Prostate gland (tissue), 2 donors: Measurements from ENCODE around the gene COL15A1. TPM values are rescaled to one million over a fixed set of nuclear protein-coding genes. Genes with fewer than 3 reads are reported as not detected.

Source experiments
- DNase-seq: peaks from one replicate; pipeline ENCODE4 v3.0.0-alpha.2; 2019; ENCODE audit warnings: low spot score
- H3K27ac ChIP-seq, 2 donors: fragments of 200-600 bp; sonication (generic); 2 replicates each; pipeline ENCODE4 v1.5.1; 2017 to 2019
- H3K27me3 ChIP-seq: fragments of 200-600 bp; sonication (generic); replicated peaks from 2 replicates; pipeline ENCODE4 v1.5.1; 2019; ENCODE audit not compliant: insufficient read depth
- H3K36me3 ChIP-seq, 2 donors: fragments of 200-600 bp; sonication (generic); 1 replicate in 1 of 2; 2 replicates in 1 of 2; pipeline versions ENCODE4 v1.5.1 to v1.8.1; 2017 to 2019
- H3K4me1 ChIP-seq: fragments of 200-600 bp; sonication (generic); replicated peaks from 2 replicates; pipeline ENCODE4 v1.5.1; 2019
- H3K4me3 ChIP-seq, 2 donors: fragments of 200-600 bp; sonication (generic); 2 replicates each; pipeline ENCODE4 v1.5.1; 2017 to 2019
- H3K9me3 ChIP-seq: fragments of 200-600 bp; sonication (generic); 2 replicates; pipeline ENCODE4 v1.5.1; 2017
- POLR2A ChIP-seq: fragments of 450-650 bp; IDR thresholded peaks from one replicate; pipeline ENCODE4 v1.6.1; 2016; ENCODE audit warnings: antibody characterized with exemption, mild to moderate bottlenecking
- POLR2AphosphoS5 ChIP-seq: sonication (generic); formaldehyde crosslinking; IDR thresholded peaks from one replicate; pipeline ENCODE4 v1.6.1; 2017; ENCODE audit warnings: antibody characterized with exemption
- WGBS: methylation state at CpG from one replicate; pipeline ENCODE4 v1.1.5; 2018; 5-methylcytosine and 5-hydroxymethylcytosine counted together
- intact Hi-C: fragments of 100-400 bp; cut with DNase I; formaldehyde crosslinking; loops from one replicate; pipeline ENCODE4 v1.14.2; 2022
- total RNA-seq, 2 donors: library from RNA; depleted of rRNA; stranded (reverse); fragments of >200 nt; gene quantifications; one replicate each; pipeline ENCODE4 v1.1.0, GENCODE V29; 2016
- TF ChIP-seq, protein P1 (sequence below), 4 experiments: fragments of 200-600 bp in 2 of 4; fragments of 450-650 bp in 2 of 4; sonication (generic) in 2 of 4; IDR thresholded peaks; 1 replicate in 3 of 4; 2 replicates in 1 of 4; pipeline ENCODE4 v1.5.1; 2016 to 2019; ENCODE audit warnings: antibody characterized with exemption in 4 of 4, mild to moderate bottlenecking in 2 of 4, moderate library complexity in 2 of 4

Gene COL15A1
- total RNA-seq, 2 donors from 2014 or later, result 10.3 to 79.9 TPM

DNA sequence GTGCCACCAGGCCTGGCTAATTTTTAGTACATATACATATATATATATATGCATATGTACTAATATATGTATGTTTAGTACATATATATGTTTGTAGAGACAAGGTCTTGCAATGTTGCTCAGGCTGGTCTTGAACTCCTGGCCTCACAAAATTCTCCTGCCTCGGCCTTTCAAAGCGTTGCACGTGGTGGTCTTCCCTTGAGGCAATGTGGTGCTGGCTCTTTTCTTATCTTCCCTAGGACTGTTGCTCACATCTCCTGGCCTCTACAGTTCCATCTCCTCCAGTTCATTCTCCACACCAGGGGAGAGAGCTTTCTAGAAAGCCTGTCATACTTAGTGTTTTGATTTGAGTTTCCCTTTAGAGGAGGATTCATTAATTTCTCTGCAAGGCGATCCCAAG, 132.3 kb downstream of the COL15A1 start:
- TF ChIP-seq POLR2AphosphoS5 (no peak), POLR2A (no peak)
- TF ChIP-seq, protein P1, sequence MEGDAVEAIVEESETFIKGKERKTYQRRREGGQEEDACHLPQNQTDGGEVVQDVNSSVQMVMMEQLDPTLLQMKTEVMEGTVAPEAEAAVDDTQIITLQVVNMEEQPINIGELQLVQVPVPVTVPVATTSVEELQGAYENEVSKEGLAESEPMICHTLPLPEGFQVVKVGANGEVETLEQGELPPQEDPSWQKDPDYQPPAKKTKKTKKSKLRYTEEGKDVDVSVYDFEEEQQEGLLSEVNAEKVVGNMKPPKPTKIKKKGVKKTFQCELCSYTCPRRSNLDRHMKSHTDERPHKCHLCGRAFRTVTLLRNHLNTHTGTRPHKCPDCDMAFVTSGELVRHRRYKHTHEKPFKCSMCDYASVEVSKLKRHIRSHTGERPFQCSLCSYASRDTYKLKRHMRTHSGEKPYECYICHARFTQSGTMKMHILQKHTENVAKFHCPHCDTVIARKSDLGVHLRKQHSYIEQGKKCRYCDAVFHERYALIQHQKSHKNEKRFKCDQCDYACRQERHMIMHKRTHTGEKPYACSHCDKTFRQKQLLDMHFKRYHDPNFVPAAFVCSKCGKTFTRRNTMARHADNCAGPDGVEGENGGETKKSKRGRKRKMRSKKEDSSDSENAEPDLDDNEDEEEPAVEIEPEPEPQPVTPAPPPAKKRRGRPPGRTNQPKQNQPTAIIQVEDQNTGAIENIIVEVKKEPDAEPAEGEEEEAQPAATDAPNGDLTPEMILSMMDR (IDR thresholded peaks at IDR 0.05), result no peak
- Histone ChIP-seq H3K27me3 (no peaks in the 10 kb centered on the region), H3K27ac (no peak overlapping the region), H3K4me1 (no peaks in the 10 kb centered on the region), H3K4me3 (no peak overlapping the region), H3K9me3 (no peaks in the 10 kb centered on the region), H3K36me3 (no peaks in the 10 kb centered on the region)
- WGBS, result 89% methylated on average over 4 of the region's 4 CpGs
- no peak for DNase-seq
- intact Hi-C loops, result no loop called here

DNA sequence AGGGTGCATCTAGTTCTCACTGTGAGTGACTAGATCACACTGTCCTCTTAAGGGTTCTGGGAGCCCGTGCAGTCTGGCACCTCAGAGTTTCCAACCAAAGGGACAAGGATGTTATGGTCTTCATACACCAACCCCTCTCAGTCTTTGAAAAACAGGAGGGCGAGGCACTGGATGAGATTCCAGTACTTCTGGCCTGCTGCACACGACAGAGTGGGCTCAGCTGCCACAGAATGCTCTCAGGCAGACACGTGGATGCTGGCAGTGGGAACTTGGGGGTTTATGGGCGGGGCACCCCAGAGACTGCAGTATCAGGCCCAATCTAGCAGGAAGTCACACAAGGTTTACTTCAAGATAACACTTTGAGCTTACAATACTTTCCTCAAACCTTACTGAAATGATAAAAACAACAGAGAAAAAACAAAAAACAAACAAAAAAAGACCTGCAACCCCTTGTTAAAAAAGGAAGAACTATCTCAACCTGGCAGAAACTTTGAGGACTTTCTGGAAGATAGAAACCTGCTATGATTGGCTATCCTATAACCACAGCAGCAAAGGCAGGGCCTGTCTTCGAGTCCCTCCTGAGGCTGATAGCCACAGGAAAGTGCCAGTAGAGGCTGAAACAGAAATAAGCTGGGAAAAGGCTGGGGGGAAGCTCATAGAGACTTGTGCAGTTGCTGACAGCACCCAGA, 132.9 kb downstream of the COL15A1 start:
- H3K27ac ChIP-seq, result no peak overlapping the region
- DNase-seq, result no peak

DNA sequence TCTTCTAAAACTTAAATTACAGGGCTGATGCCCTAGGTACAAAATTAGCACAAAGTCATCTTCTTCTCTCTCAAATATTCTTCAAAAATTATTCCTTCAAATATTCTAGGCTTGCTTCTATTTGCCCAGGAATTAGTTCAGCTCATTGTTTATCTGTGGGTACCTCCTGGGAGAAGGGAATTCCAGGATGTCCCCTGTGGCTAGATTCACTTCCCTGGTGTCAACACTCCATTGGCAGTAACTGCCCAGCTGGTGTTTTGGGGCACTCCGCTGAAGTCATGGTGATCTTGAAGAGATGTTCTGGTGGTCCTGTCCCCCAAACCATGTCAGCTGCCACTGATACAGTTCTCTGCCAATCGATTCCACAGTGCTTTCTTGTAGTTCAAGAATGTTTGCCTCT, 135.0 kb downstream of the COL15A1 start:
- Histone ChIP-seq H3K27me3 (no peaks in the 10 kb centered on the region), H3K36me3 (no peaks in the 10 kb centered on the region), H3K9me3 (no peaks in the 10 kb centered on the region), H3K4me3 (no peak overlapping the region), H3K27ac (no peak overlapping the region), H3K4me1 (no peaks in the 10 kb centered on the region)
- DNase-seq, result no peak
- WGBS, result 84% methylated on average over 2 of the region's 2 CpGs
- TF ChIP-seq POLR2A, result no peak
- TF ChIP-seq, protein P1 (IDR thresholded peaks at IDR 0.05), result no peak
- no peak for TF ChIP-seq POLR2AphosphoS5
- intact Hi-C loops, result no loop called here

More for the DNA sequence above, 132.9 kb downstream of the COL15A1 start:
- no peaks in the 10 kb centered on the region for H3K27me3 ChIP-seq
- WGBS, result 47% methylated on average over 6 of the region's 6 CpGs
- TF ChIP-seq POLR2AphosphoS5, result no peak
- TF ChIP-seq POLR2A, result no peak
- TF ChIP-seq, protein P1 (IDR thresholded peaks at IDR 0.05), result no peak
- intact Hi-C loops, result no loop called here
- H3K9me3 ChIP-seq, result no peaks in the 10 kb centered on the region
- H3K4me1 ChIP-seq, result no peaks in the 10 kb centered on the region
- no peaks in the 10 kb centered on the region for H3K36me3 ChIP-seq
- no peak overlapping the region for H3K4me3 ChIP-seq

DNA sequence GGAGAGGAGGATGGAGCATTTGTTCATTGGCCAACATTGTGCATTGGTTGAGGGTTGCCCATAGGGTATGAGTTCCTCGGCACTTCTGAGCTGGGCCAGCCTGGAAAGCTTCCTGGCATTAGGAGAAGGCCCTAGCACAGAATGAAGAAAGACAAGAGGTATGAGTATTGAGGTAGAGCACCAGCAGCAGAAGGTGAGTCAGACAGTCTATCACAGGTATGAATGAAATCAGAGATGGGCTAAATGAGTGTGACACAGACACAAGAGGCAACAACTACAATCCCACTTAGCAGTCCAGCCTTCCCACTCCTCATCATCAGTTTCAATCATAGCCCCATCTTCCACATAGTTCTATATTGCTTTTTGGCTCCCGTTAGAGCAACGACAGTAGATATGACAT, 135.8 kb downstream of the COL15A1 start:
- WGBS, result 79% methylated on average over 3 of the region's 3 CpGs
- no peaks in the 10 kb centered on the region for H3K4me1 ChIP-seq
- H3K36me3 ChIP-seq, result no peaks in the 10 kb centered on the region
- no peak for DNase-seq
- H3K27me3 ChIP-seq, result no peaks in the 10 kb centered on the region
- no peak overlapping the region for H3K4me3 ChIP-seq
- TF ChIP-seq, protein P1 (IDR thresholded peaks at IDR 0.05), result no peak
- TF ChIP-seq POLR2A (no peak), POLR2AphosphoS5 (no peak)
- intact Hi-C loops, result no loop called here
- H3K9me3 ChIP-seq, result no peaks in the 10 kb centered on the region
- no peak overlapping the region for H3K27ac ChIP-seq

DNA sequence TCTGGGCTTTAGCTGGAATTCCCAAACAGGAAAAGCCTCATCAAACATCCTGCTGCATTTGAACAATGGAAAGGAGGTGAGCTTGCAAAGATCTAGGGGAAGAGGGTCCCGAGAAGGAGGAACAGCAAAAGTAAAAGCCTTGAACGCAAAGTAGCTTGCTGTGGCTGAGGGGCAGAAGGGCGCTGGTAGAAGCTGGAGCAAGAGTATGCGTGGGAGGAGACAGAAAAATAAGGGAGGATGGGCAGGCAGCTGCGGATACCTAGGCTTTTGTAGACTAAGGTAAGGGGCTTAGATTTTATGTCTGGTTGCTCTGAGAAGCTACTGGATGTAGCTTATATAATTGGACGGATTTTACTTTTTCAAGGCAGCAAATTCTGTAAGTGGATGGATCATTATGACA, 139.3 kb downstream of the COL15A1 start:
- Histone ChIP-seq H3K36me3 (no peaks in the 10 kb centered on the region), H3K4me3 (no peak overlapping the region), H3K27ac (no peak overlapping the region), H3K27me3 (no peaks in the 10 kb centered on the region), H3K4me1 (no peaks in the 10 kb centered on the region), H3K9me3 (no peaks in the 10 kb centered on the region)
- DNase-seq, result no peak
- TF ChIP-seq, protein P1 (IDR thresholded peaks at IDR 0.05), result no peak
- no peak for TF ChIP-seq POLR2AphosphoS5
- no peak for TF ChIP-seq POLR2A
- 76% methylated on average over 6 of the region's 6 CpGs for WGBS
- intact Hi-C loops, result no loop called here
